ENCODE data around the gene KLC1. TPM values are rescaled to one million over a fixed set of nuclear protein-coding genes. Genes with fewer than 3 reads are reported as not detected.

The KLC1 gene
- total RNA-seq, 3 donors from 2014 or later (not counting 1 experiment from before 2014, with no cell fraction given) = 144 to 200 (median 178) TPM

- no peaks in the 10 kb centered on the region for H3K9me3 Mint-ChIP-seq
- no peak overlapping the region for H3K27ac Mint-ChIP-seq
- H3K36me3 Mint-ChIP-seq = no peaks in the 10 kb centered on the region
- Histone ChIP-seq H3K9me3 (ENCODE audit: control insufficient read depth, insufficient read depth, low read length) (no peaks in the 10 kb centered on the region), H3K4me3 (ENCODE audit: low read length) (no peak overlapping the region), H3K4me1 (ENCODE audit: control insufficient read depth, insufficient read depth, low read length) (no peaks in the 10 kb centered on the region), H3K27me3 (ENCODE audit: control insufficient read depth, insufficient read depth, low read length) (no peaks in the 10 kb centered on the region), H3K36me3 (ENCODE audit: control insufficient read depth, insufficient read depth, low read length) (peaks cover 47% of the 10 kb centered on the region), H3K27ac (ENCODE audit: low read length) (no peak overlapping the region)
- ATAC-seq (no peak), DNase-seq (no peak)
- no peak overlapping the region for H3K4me3 Mint-ChIP-seq
- 85% methylated on average over 17 of the region's 17 CpGs for WGBS (ENCODE audit: insufficient coverage)
- intact Hi-C loops (cut with micrococcal nuclease) = no loop called here
- H3K4me1 Mint-ChIP-seq = peaks cover 7 to 13% of the 10 kb centered on the region in 2 donors
- TF ChIP-seq, protein P1, sequence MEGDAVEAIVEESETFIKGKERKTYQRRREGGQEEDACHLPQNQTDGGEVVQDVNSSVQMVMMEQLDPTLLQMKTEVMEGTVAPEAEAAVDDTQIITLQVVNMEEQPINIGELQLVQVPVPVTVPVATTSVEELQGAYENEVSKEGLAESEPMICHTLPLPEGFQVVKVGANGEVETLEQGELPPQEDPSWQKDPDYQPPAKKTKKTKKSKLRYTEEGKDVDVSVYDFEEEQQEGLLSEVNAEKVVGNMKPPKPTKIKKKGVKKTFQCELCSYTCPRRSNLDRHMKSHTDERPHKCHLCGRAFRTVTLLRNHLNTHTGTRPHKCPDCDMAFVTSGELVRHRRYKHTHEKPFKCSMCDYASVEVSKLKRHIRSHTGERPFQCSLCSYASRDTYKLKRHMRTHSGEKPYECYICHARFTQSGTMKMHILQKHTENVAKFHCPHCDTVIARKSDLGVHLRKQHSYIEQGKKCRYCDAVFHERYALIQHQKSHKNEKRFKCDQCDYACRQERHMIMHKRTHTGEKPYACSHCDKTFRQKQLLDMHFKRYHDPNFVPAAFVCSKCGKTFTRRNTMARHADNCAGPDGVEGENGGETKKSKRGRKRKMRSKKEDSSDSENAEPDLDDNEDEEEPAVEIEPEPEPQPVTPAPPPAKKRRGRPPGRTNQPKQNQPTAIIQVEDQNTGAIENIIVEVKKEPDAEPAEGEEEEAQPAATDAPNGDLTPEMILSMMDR (IDR thresholded peaks at IDR 0.05) = no peak
- no peaks in the 10 kb centered on the region for H3K27me3 Mint-ChIP-seq (ENCODE audit: low read depth in 2 of 2)
Measured at GRCh38 chr14:103692159-103692558, 63.1 kb downstream of the KLC1 start.

DNA sequence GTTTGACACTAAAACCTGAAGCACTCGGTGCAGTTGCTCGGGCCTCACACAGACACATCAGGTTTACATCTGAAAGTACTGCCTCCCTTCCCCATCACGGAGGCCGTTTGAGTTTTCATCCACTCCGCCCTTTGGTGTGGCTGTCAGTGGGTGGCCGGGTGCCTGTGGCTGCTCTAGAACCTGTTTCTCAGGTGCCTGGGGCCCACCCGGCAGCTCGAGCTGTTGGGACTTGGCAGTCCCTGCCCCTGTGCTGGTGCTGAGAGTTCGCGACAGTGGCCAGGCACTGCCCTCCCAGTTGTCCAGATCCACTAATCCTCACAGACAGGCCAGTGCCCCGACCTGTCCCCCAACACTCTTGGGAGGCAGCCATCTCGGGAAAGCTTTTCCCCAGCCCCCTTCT lies 63.9 kb downstream of the KLC1 start:
- TF ChIP-seq, protein P1 (IDR thresholded peaks at IDR 0.05) = no peak
- Histone ChIP-seq H3K9me3 (ENCODE audit: control insufficient read depth, insufficient read depth, low read length) (no peaks in the 10 kb centered on the region), H3K4me3 (ENCODE audit: low read length) (no peak overlapping the region), H3K27ac (ENCODE audit: low read length) (no peak overlapping the region), H3K4me1 (ENCODE audit: control insufficient read depth, insufficient read depth, low read length) (no peaks in the 10 kb centered on the region), H3K36me3 (ENCODE audit: control insufficient read depth, insufficient read depth, low read length) (peaks cover 42% of the 10 kb centered on the region), H3K27me3 (ENCODE audit: control insufficient read depth, insufficient read depth, low read length) (no peaks in the 10 kb centered on the region)
- Mint-ChIP-seq H3K27me3 (ENCODE audit: low read depth in 2 of 2) (no peaks in the 10 kb centered on the region), H3K9me3 (no peaks in the 10 kb centered on the region), H3K36me3 (no peaks in the 10 kb centered on the region), H3K27ac (no peak overlapping the region), H3K4me3 (no peak overlapping the region), H3K4me1 (peaks cover 7 to 13% of the 10 kb centered on the region in 2 donors)
- DNase-seq (no peak), ATAC-seq (no peak)
- intact Hi-C loops (cut with micrococcal nuclease) = no loop called here
- WGBS (ENCODE audit: insufficient coverage) = 92% methylated on average over 12 of the region's 12 CpGs

GRCh38 chr14:103693515-103693914 lies 64.5 kb downstream of the KLC1 start:
- no peaks in the 10 kb centered on the region for H3K27me3 ChIP-seq (ENCODE audit: control insufficient read depth, insufficient read depth, low read length)
- H3K4me3 ChIP-seq (ENCODE audit: low read length) = no peak overlapping the region
- DNase-seq = no peak
- TF ChIP-seq, protein P1 (IDR thresholded peaks at IDR 0.05) = no peak
- H3K9me3 ChIP-seq (ENCODE audit: control insufficient read depth, insufficient read depth, low read length) = no peaks in the 10 kb centered on the region
- Mint-ChIP-seq H3K27me3 (ENCODE audit: low read depth in 2 of 2) (no peaks in the 10 kb centered on the region), H3K36me3 (no peaks in the 10 kb centered on the region), H3K9me3 (no peaks in the 10 kb centered on the region), H3K4me1 (peaks cover 7 to 13% of the 10 kb centered on the region in 2 donors), H3K4me3 (no peak overlapping the region), H3K27ac (no peak overlapping the region)
- no peak for ATAC-seq
- 96% methylated on average over 22 of the region's 22 CpGs for WGBS (ENCODE audit: insufficient coverage)
- H3K27ac ChIP-seq (ENCODE audit: low read length) = no peak overlapping the region
- intact Hi-C loops (cut with micrococcal nuclease) = no loop called here
- H3K4me1 ChIP-seq (ENCODE audit: control insufficient read depth, insufficient read depth, low read length) = no peaks in the 10 kb centered on the region
- peaks cover 44% of the 10 kb centered on the region for H3K36me3 ChIP-seq (ENCODE audit: control insufficient read depth, insufficient read depth, low read length)

DNA sequence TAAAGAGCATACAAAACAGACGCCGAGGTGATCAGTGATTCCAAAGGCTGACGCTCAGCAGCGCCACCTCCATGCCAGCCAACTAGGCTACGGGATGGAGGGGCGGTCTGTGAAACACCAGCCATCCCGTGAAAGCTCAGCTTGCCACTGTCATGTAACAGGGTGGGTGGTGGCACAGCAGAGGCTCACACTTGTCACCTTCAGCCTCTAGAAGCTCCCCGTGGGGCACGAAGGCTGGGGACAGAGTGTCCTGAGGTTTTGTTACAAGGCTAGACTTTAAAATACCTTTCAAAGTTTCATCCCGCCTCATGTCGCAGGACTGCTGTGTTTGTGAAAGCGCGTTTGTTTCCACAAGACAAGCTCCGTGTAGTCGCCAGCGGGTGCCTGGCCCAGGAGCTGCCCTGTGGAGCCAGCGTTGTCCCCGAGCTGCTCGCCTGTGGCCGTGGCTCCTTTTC lies 65.6 kb downstream of the KLC1 start:
- no peak overlapping the region for H3K4me3 Mint-ChIP-seq
- no peaks in the 10 kb centered on the region for H3K9me3 ChIP-seq (ENCODE audit: control insufficient read depth, insufficient read depth, low read length)
- H3K4me1 Mint-ChIP-seq = peaks cover 7 to 13% of the 10 kb centered on the region in 2 donors
- 96% methylated on average over 20 of the region's 20 CpGs for WGBS (ENCODE audit: insufficient coverage)
- intact Hi-C loops (cut with micrococcal nuclease) = no loop called here
- no peaks in the 10 kb centered on the region for H3K27me3 ChIP-seq (ENCODE audit: control insufficient read depth, insufficient read depth, low read length)
- no peak overlapping the region for H3K27ac ChIP-seq (ENCODE audit: low read length)
- no peaks in the 10 kb centered on the region for H3K27me3 Mint-ChIP-seq (ENCODE audit: low read depth in 2 of 2)
- H3K36me3 Mint-ChIP-seq = no peaks in the 10 kb centered on the region
- H3K4me1 ChIP-seq (ENCODE audit: control insufficient read depth, insufficient read depth, low read length) = peaks cover 4% of the 10 kb centered on the region
- ATAC-seq (no peak), DNase-seq (no peak)
- no peaks in the 10 kb centered on the region for H3K9me3 Mint-ChIP-seq
- TF ChIP-seq, protein P1 (IDR thresholded peaks at IDR 0.05) = no peak
- H3K27ac Mint-ChIP-seq = no peak overlapping the region
- H3K4me3 ChIP-seq (ENCODE audit: low read length) = no peak overlapping the region
- peaks cover 39% of the 10 kb centered on the region for H3K36me3 ChIP-seq (ENCODE audit: control insufficient read depth, insufficient read depth, low read length)
